H1 (cell line): ENCODE results near the gene PRR30. TPM values are rescaled to one million over a fixed set of nuclear protein-coding genes. Genes with fewer than 3 reads are reported as not detected.

ENCODE experiments used
- CTCF ChIA-PET: fragments of 300-600 bp; sonication (Branson Sonifier 250); formaldehyde crosslinking; loops from one replicate; lab custom pipeline; 2021; ENCODE audit not compliant: partially characterized antibody; lab: Charles Lee
- POLR2A ChIA-PET: fragments of 300-600 bp; sonication (Branson Sonifier 250); formaldehyde crosslinking; loops from one replicate; lab custom pipeline; 2021; ENCODE audit warnings: inconsistent platforms; ENCODE audit not compliant: partially characterized antibody; lab: Charles Lee
- DNase-seq, 2 experiments: peaks; one replicate each; pipeline versions ENCODE4 v3.0.0 to v3.0.0-alpha.2; 2010 to 2022; ENCODE audit warnings: low spot score in 2 of 2, low read depth in 1 of 2, mixed read lengths in 1 of 2
- FAIRE-seq: peaks from 2 replicates; lab custom pipeline; 2011; peaks lifted over from hg19 to GRCh38; lab: Jason Lieb, UNC
- H2AFZ ChIP-seq: 2 replicates; pipeline ENCODE4 v1.8.1; 2012; ENCODE audit warnings: low read length, inconsistent platforms
- H2AK5ac ChIP-seq: 2 replicates; pipeline ENCODE4 v1.6.1; 2013; ENCODE audit warnings: low read depth, low read length
- H2BK120ac ChIP-seq: replicated peaks from 2 replicates; pipeline ENCODE3; 2013; ENCODE audit warnings: low read depth, low read length, inconsistent platforms
- H2BK12ac ChIP-seq: 2 replicates; pipeline ENCODE4 v1.6.1; 2013; ENCODE audit warnings: low read depth, low read length
- H2BK15ac ChIP-seq: 2 replicates; pipeline ENCODE4 v1.6.1; 2013; ENCODE audit warnings: low read length
- H2BK20ac ChIP-seq: 2 replicates; pipeline ENCODE4 v1.6.1; 2013; ENCODE audit warnings: low read length
- H2BK5ac ChIP-seq: 2 replicates; pipeline ENCODE4 v1.6.1; 2013; ENCODE audit warnings: low read depth, low read length
- H3K14ac ChIP-seq: 2 replicates; pipeline ENCODE4 v1.6.1; 2013; ENCODE audit warnings: inconsistent platforms; ENCODE audit not compliant: insufficient read length
- H3K18ac ChIP-seq: 2 replicates; pipeline ENCODE4 v1.6.1; 2013; ENCODE audit warnings: low read length; ENCODE audit errors: extremely low read depth
- H3K23ac ChIP-seq: 2 replicates; pipeline ENCODE4 v1.6.1; 2013; ENCODE audit warnings: inconsistent platforms; ENCODE audit not compliant: insufficient read length
- H3K23me2 ChIP-seq: 2 replicates; pipeline ENCODE4 v1.6.1; 2013; ENCODE audit warnings: low read depth, low read length
- H3K27ac ChIP-seq: 2 replicates; pipeline ENCODE4 v1.6.1; 2011; ENCODE audit warnings: low read depth, low read length, inconsistent platforms
- H3K27me3 ChIP-seq, 4 experiments: replicated peaks in 1 of 4; 1 replicate in 1 of 4; 2 replicates in 3 of 4; pipeline versions ENCODE4 v1.6.1 to v1.8.1; 2011 to 2013; ENCODE audit warnings: low read length in 3 of 4, mild to moderate bottlenecking in 3 of 4, inconsistent platforms in 2 of 4, mixed read lengths in 2 of 4, moderate library complexity in 1 of 4; ENCODE audit not compliant: control insufficient read depth in 3 of 4, insufficient read depth in 3 of 4; ENCODE audit errors: extremely low read depth in 1 of 4
- H3K36me3 ChIP-seq, 4 experiments: 2 replicates each; pipeline versions ENCODE4 v1.6.1 to v1.8.1; 2011 to 2013; ENCODE audit warnings: mild to moderate bottlenecking in 4 of 4, low read length in 3 of 4, moderate library complexity in 2 of 4, control low read depth in 1 of 4, inconsistent platforms in 1 of 4; ENCODE audit not compliant: insufficient read depth in 4 of 4, control insufficient read depth in 2 of 4
- H3K4ac ChIP-seq: replicated peaks from 2 replicates; pipeline ENCODE3; 2013; ENCODE audit warnings: low read length, low read depth, mixed read lengths, inconsistent platforms; ENCODE audit not compliant: insufficient read length
- H3K4me1 ChIP-seq, 4 experiments: replicated peaks in 1 of 4; 1 replicate in 1 of 4; 2 replicates in 3 of 4; pipeline versions ENCODE4 v1.6.1 to v1.8.1; 2011 to 2013; ENCODE audit warnings: low read length in 3 of 4, inconsistent platforms in 2 of 4, mixed read lengths in 1 of 4; ENCODE audit not compliant: insufficient read depth in 4 of 4, control insufficient read depth in 3 of 4
- H3K4me2 ChIP-seq, 2 experiments: 2 replicates each; pipeline versions ENCODE4 v1.6.1 to v1.8.1; 2011 to 2013; ENCODE audit warnings: low read depth in 2 of 2, low read length in 2 of 2, control low read depth in 1 of 2, inconsistent platforms in 1 of 2, mild to moderate bottlenecking in 1 of 2; ENCODE audit not compliant: insufficient read depth in 1 of 2
- H3K4me3 ChIP-seq, 4 experiments: fragments of 200-600, 300-600 bp in 1 of 4; sonication (generic), shearing (Covaris generic), sonication (Bioruptor Twin) in 1 of 4; 2 replicates each; pipeline versions ENCODE4 v1.5.1 to v1.8.1; 2011 to 2016; ENCODE audit warnings: low read length in 4 of 4, low read depth in 3 of 4, control low read depth in 2 of 4, inconsistent platforms in 2 of 4, mild to moderate bottlenecking in 2 of 4, mixed read lengths in 1 of 4, moderate library complexity in 1 of 4; ENCODE audit not compliant: insufficient read depth in 2 of 4; ENCODE audit errors: extremely low read depth in 1 of 4
- H3K56ac ChIP-seq: replicated peaks from 2 replicates; pipeline ENCODE3; 2013; ENCODE audit warnings: low read depth, mild to moderate bottlenecking, mixed read lengths, low read length, inconsistent platforms; ENCODE audit not compliant: insufficient read length
- H3K79me1 ChIP-seq: 2 replicates; pipeline ENCODE4 v1.6.1; 2013; ENCODE audit warnings: low read depth, low read length, control low read depth
- H3K79me2 ChIP-seq, 2 experiments: 2 replicates each; pipeline versions ENCODE4 v1.6.1 to v1.8.1; 2012 to 2013; ENCODE audit warnings: low read length in 2 of 2, mild to moderate bottlenecking in 2 of 2, inconsistent platforms in 1 of 2; ENCODE audit not compliant: insufficient read depth in 2 of 2, control insufficient read depth in 1 of 2
- H3K9ac ChIP-seq, 4 experiments: replicated peaks in 1 of 4; 1 replicate in 1 of 4; 2 replicates in 3 of 4; pipeline versions ENCODE4 v1.6.1 to v1.8.1; 2011 to 2013; ENCODE audit warnings: low read depth in 3 of 4, low read length in 3 of 4, control low read depth in 2 of 4, mild to moderate bottlenecking in 2 of 4, moderate library complexity in 2 of 4, inconsistent platforms in 1 of 4; ENCODE audit errors: extremely low read depth in 1 of 4
- H3K9me3 ChIP-seq, 2 experiments: 2 replicates each; pipeline versions ENCODE4 v1.6.1 to v1.8.1; 2012 to 2013; ENCODE audit warnings: mild to moderate bottlenecking in 2 of 2, moderate library complexity in 2 of 2, control low read depth in 1 of 2, inconsistent platforms in 1 of 2, low read depth in 1 of 2, low read length in 1 of 2, mixed read lengths in 1 of 2; ENCODE audit not compliant: insufficient read depth in 2 of 2
- H4K20me1 ChIP-seq, 2 experiments: replicated peaks in 1 of 2; 2 replicates each; pipeline versions ENCODE3 to v1.8.1; 2011 to 2013; ENCODE audit warnings: inconsistent platforms in 2 of 2, low read length in 2 of 2, mild to moderate bottlenecking in 1 of 2; ENCODE audit not compliant: insufficient read depth in 2 of 2, control insufficient read depth in 1 of 2
- H4K5ac ChIP-seq: 2 replicates; pipeline ENCODE4 v1.6.1; 2013; ENCODE audit warnings: low read length, low read depth, mixed read lengths, inconsistent platforms; ENCODE audit not compliant: insufficient read length
- H4K8ac ChIP-seq: 2 replicates; pipeline ENCODE4 v1.8.0; 2013; ENCODE audit warnings: mild to moderate bottlenecking, moderate library complexity, low read length, inconsistent platforms; ENCODE audit not compliant: insufficient read depth; ENCODE audit errors: extremely low read depth
- H4K91ac ChIP-seq: replicated peaks from 2 replicates; pipeline ENCODE3; 2013; ENCODE audit warnings: low read length, mixed read lengths, inconsistent platforms; ENCODE audit not compliant: insufficient read length
- CEBPB ChIP-seq: IDR thresholded peaks from 2 replicates; pipeline ENCODE4 v1.6.1; 2012; ENCODE audit warnings: low read depth, low read length
- EP300 ChIP-seq, 2 experiments: IDR thresholded peaks; 1 replicate in 1 of 2; 2 replicates in 1 of 2; pipeline ENCODE4 v1.6.1; 2011 to 2012; ENCODE audit warnings: low read depth in 2 of 2, low read length in 2 of 2, mild to moderate bottlenecking in 2 of 2, borderline replicate concordance in 1 of 2, inconsistent platforms in 1 of 2, moderate library complexity in 1 of 2
- JUN ChIP-seq: IDR thresholded peaks from 2 replicates; pipeline ENCODE4 v1.6.1; 2011; ENCODE audit warnings: low read depth, mild to moderate bottlenecking, improper control_type of control experiment, low read length
- PHF8 ChIP-seq: fragments of 200-600 bp; sonication (generic); conservative IDR thresholded peaks from 2 replicates; pipeline ENCODE4 v1.7.1; 2012; ENCODE audit warnings: low read depth, mild to moderate bottlenecking, inconsistent platforms, low read length, moderate library complexity
- SAP30 ChIP-seq: fragments of 300-600 bp; sonication (generic); IDR thresholded peaks from 2 replicates; pipeline ENCODE4 v1.7.1; 2012; ENCODE audit warnings: low read length, moderate library complexity, mild to moderate bottlenecking, inconsistent platforms; ENCODE audit not compliant: insufficient read depth, insufficient replicate concordance
- TCF12 ChIP-seq: IDR thresholded peaks from 2 replicates; pipeline ENCODE4 v1.6.1; 2011; ENCODE audit warnings: low read depth, mild to moderate bottlenecking, low read length
- WGBS, 2 experiments: shearing (Covaris generic) in 1 of 2; methylation state at CpG; one replicate each; pipeline versions ENCODE4 v1.1.6 to v1.1.7; 2013 to 2015; ENCODE audit warnings: low lambda C conversion rate in 2 of 2, mixed read lengths in 2 of 2, inconsistent platforms in 1 of 2, low coverage in 1 of 2, missing lambda C conversion rate in 1 of 2; ENCODE audit not compliant: insufficient replicate concordance in 2 of 2, insufficient coverage in 1 of 2, insufficient read length in 1 of 2; ENCODE audit errors: extremely low coverage in 1 of 2, missing lambda C conversion rate in 1 of 2; 5-methylcytosine and 5-hydroxymethylcytosine counted together
- polyA plus RNA-seq, 7 experiments: library from polyadenylated mRNA; depleted of rRNA in 3 of 7; stranded (reverse) in 5 of 7; unstranded in 2 of 7; fragments of >200 nt in 5 of 7; fragments of 200-250 nt in 2 of 7; gene quantifications; 1 replicate in 5 of 7; 2 replicates in 1 of 7; 4 replicates in 1 of 7; pipeline versions ENCODE4 v1.2.1 to v1.2.3, GENCODE V29; 2011 to 2013; ENCODE audit warnings: missing spikeins in 2 of 7, mixed read lengths in 2 of 7
- total RNA-seq: library from RNA; stranded (reverse); fragmentation: NEBNext Ultra II Directional; extraction: Animal tissue kit (Norgen Biotek cat#: 25700); gene quantifications from 2 replicates; pipeline ENCODE4 v1.2.1, GENCODE V29; 2021

The PRR30 gene
- total and polyA plus RNA-seq, 2 of the 8 experiments (the other 6 are each of a cell fraction or from before 2014, with no cell fraction given): not detected

DNA sequence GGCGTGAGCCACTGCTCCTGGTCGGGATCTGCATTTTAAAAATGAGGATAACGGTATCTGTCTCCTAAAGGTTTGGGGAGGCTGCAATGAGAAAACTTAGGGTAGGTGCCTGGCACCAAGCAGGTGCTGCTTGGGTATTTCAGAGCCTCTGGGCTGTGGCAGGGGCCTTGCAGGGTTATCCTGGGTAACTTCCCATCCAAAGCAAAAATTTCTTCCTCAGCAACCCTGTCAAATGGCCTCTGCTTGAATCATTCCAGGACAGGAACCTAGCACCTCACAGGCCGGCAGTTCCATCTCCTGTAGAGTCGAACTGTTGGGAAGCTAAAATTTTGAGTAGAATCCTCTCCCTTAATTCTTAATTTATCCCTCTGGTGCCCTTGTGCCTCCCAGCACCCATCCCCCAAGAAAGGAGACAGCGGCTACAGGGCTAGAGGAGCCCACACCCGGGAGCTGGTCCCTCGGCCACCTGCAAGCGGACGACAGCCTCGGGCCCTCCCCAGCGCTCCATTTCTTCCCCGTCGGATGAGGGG lies 21.1 kb downstream of the PRR30 start:
- Histone ChIP-seq H2BK20ac (no peak overlapping the region), H3K18ac (peak overlapping the region; percentile 51; the same call in 1 of the 2 replicates), H4K20me1 (no peaks in the 10 kb centered on the region), H4K91ac (no peak overlapping the region), H3K9me3 (no peaks in the 10 kb centered on the region), H3K36me3 (no peaks in the 10 kb centered on the region), H2AFZ (peak overlapping the region; percentile 86; the same call in 1 of the 2 replicates), H3K79me1 (no peaks in the 10 kb centered on the region), H3K27ac (no peak overlapping the region), H3K9ac (no peak overlapping the region), H2BK15ac (no peak overlapping the region), H2AK5ac (no peak overlapping the region), H3K23ac (no peak overlapping the region), H3K27me3 (peaks cover 8 to 56% (median 42%) of the 10 kb centered on the region in 4 experiments), H2BK12ac (no peak overlapping the region), H3K56ac (no peak overlapping the region), H3K4me2 (peak overlapping the region; percentile 94 to 98), H3K4me3 (peak overlapping the region; percentile 40 to 68 (median 52)), H4K8ac (peak overlapping the region; percentile 88; the same call in 1 of the 2 replicates), H3K14ac (no peak overlapping the region), H4K5ac (no peak overlapping the region), H3K23me2 (peaks cover 10% of the 10 kb centered on the region), H3K4me1 (peaks cover 0 to 12% (median 7%) of the 10 kb centered on the region in 4 experiments; a peak in 5 of 7 replicates), H2BK5ac (no peak overlapping the region), H2BK120ac (no peak overlapping the region), H3K4ac (no peak overlapping the region), H3K79me2 (no peaks in the 10 kb centered on the region)
- DNase-seq: no peak
- no peak for FAIRE-seq
- WGBS, 2 experiments: 53% methylated on average over 10 of the region's 14 CpGs; no CpG with 5 or more reads in 1 of the 2 experiments
- ChIA-PET CTCF (interaction anchor here (0.7 to 1.2 kb wide), 4 partner anchors 8 to 52 kb away, joined by 3 to 6 read pairs (median 4); no protein-coding TSS in a partner anchor), POLR2A (interaction anchor here (0.6 to 1.5 kb wide), 7 partner anchors 8 to 63 kb away, joined by 3 to 5 read pairs (median 4); partner anchors contain the start of gene PREB)
- TF ChIP-seq PHF8: no peak
- TF ChIP-seq CEBPB: no peak
- TF ChIP-seq JUN: no peak
- TF ChIP-seq SAP30: no peak
- TF ChIP-seq EP300 (IDR thresholded peaks at IDR 0.05; ENCODE audit: borderline replicate concordance in 1 of 2, low read depth in 2 of 2, low read length in 2 of 2): no peak
- no peak for TF ChIP-seq TCF12
